Immature natural killer cell (primary cell): ENCODE measurements around the gene LRRC30. TPM values are rescaled to one million over a fixed set of nuclear protein-coding genes. Genes with fewer than 3 reads are reported as not detected.

Source experiments
- DNase-seq, 3 donors: peaks; one replicate each; pipeline ENCODE4 v3.0.0; 2022; ENCODE audit warnings: mixed read lengths in 1 of 3
- H3K27ac Mint-ChIP-seq, 6 donors: one replicate each; pipeline ENCODE4 v1.8.0; 2020; ENCODE audit warnings: mixed read lengths in 6 of 6, mild to moderate bottlenecking in 5 of 6, inconsistent platforms in 4 of 6, moderate library complexity in 3 of 6
- H3K27me3 Mint-ChIP-seq, 3 donors: one replicate each; pipeline ENCODE4 v1.8.0; 2020 to 2021; ENCODE audit warnings: low read depth in 3 of 3, mild to moderate bottlenecking in 3 of 3, mixed read lengths in 3 of 3, moderate library complexity in 3 of 3, inconsistent platforms in 1 of 3
- H3K36me3 Mint-ChIP-seq, 3 donors: one replicate each; pipeline ENCODE4 v1.8.0; 2020; ENCODE audit warnings: mixed read lengths in 3 of 3, inconsistent platforms in 2 of 3, mild to moderate bottlenecking in 2 of 3
- H3K4me1 Mint-ChIP-seq, 2 donors: one replicate each; pipeline ENCODE4 v1.8.0; 2020; ENCODE audit warnings: inconsistent platforms in 2 of 2, mild to moderate bottlenecking in 2 of 2, mixed read lengths in 2 of 2, moderate library complexity in 1 of 2
- H3K4me3 Mint-ChIP-seq, 5 donors: one replicate each; pipeline ENCODE4 v1.8.0; 2020; ENCODE audit warnings: mild to moderate bottlenecking in 5 of 5, mixed read lengths in 5 of 5, inconsistent platforms in 3 of 5, moderate library complexity in 3 of 5
- H3K9me3 Mint-ChIP-seq, 6 donors: one replicate each; pipeline ENCODE4 v1.8.0; 2020; ENCODE audit warnings: mild to moderate bottlenecking in 6 of 6, mixed read lengths in 6 of 6, inconsistent platforms in 4 of 6, moderate library complexity in 3 of 6
- polyA plus RNA-seq, 3 donors: library from polyadenylated mRNA; unstranded; fragments of 300-500 nt; fragmentation: Illumina TruSeq; gene quantifications; one replicate each; pipeline ENCODE4 v1.2.3, GENCODE V29; 2021

LRRC30 gene
- polyA plus RNA-seq, 3 donors from 2014 or later: not detected

GRCh38 chr18:7221424-7222155 lies 9.3 kb upstream of the LRRC30 start:
- Mint-ChIP-seq H3K4me3 (no peak overlapping the region), H3K4me1 (no peaks in the 10 kb centered on the region), H3K27me3 (peaks cover 0 to 3% (median 0%) of the 10 kb centered on the region in 3 donors), H3K27ac (no peak overlapping the region), H3K36me3 (no peaks in the 10 kb centered on the region), H3K9me3 (peaks cover 0 to 2% (median 0%) of the 10 kb centered on the region in 6 donors)
- no peak for DNase-seq

GRCh38 chr18:7224198-7224597 lies 6.7 kb upstream of the LRRC30 start:
- Mint-ChIP-seq H3K27ac (no peak overlapping the region), H3K9me3 (peaks cover 0 to 2% (median 0%) of the 10 kb centered on the region in 6 donors)
- no peak for DNase-seq

GRCh38 chr18:7232218-7232617 lies 1.3 kb downstream of the LRRC30 start:
- Mint-ChIP-seq H3K36me3 (no peaks in the 10 kb centered on the region), H3K9me3 (peaks cover 0 to 3% (median 0%) of the 10 kb centered on the region in 6 donors), H3K4me1 (no peaks in the 10 kb centered on the region), H3K4me3 (no peak overlapping the region), H3K27ac (no peak overlapping the region), H3K27me3 (peaks cover 2 to 3% (median 2%) of the 10 kb centered on the region in 3 donors)
- no peak for DNase-seq

More at GRCh38 chr18:7224198-7224597, 6.7 kb upstream of the LRRC30 start:
- Mint-ChIP-seq H3K36me3 (no peaks in the 10 kb centered on the region), H3K27me3 (peaks cover 0 to 3% (median 0%) of the 10 kb centered on the region in 3 donors), H3K4me1 (no peaks in the 10 kb centered on the region), H3K4me3 (no peak overlapping the region)

GRCh38 chr18:7233134-7233810 lies 2.4 kb downstream of the LRRC30 start:
- H3K36me3 Mint-ChIP-seq: no peaks in the 10 kb centered on the region
- DNase-seq: no peak
- peaks cover 0 to 3% (median 0%) of the 10 kb centered on the region in 6 donors for H3K9me3 Mint-ChIP-seq
- H3K27me3 Mint-ChIP-seq: peaks cover 2 to 3% (median 2%) of the 10 kb centered on the region in 3 donors
- no peak overlapping the region for H3K27ac Mint-ChIP-seq
- H3K4me3 Mint-ChIP-seq: no peak overlapping the region
- no peaks in the 10 kb centered on the region for H3K4me1 Mint-ChIP-seq

DNA sequence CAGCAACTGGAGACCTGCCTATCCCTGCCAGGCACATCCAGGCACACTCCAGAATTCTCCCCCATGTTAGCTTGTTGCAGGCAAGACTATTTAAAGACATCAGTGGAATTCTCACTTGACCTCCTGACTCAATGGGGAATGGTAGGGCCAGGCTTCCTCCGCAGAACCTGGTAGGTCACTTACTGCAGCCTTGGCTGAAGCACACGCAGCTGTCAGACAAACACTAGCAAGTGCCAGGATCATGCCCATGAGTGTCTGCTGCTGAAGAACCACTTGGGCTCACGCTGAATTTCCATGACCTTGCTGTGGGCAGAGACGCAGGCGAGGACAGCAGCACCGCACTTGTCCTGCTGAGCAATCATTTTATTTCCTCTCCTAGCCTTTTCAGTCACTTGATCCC lies 3.2 kb downstream of the LRRC30 start:
- DNase-seq: no peak
- Mint-ChIP-seq H3K4me1 (no peaks in the 10 kb centered on the region), H3K27me3 (peaks cover 2 to 3% (median 2%) of the 10 kb centered on the region in 3 donors), H3K27ac (no peak overlapping the region), H3K9me3 (peaks cover 0 to 3% (median 0%) of the 10 kb centered on the region in 6 donors), H3K4me3 (no peak overlapping the region), H3K36me3 (no peaks in the 10 kb centered on the region)

GRCh38 chr18:7234956-7235355 lies 4.1 kb downstream of the LRRC30 start:
- no peak overlapping the region for H3K27ac Mint-ChIP-seq
- no peaks in the 10 kb centered on the region for H3K36me3 Mint-ChIP-seq
- H3K4me1 Mint-ChIP-seq: no peaks in the 10 kb centered on the region
- peaks cover 2 to 3% (median 2%) of the 10 kb centered on the region in 3 donors for H3K27me3 Mint-ChIP-seq
- DNase-seq: no peak
- peaks cover 0 to 3% (median 0%) of the 10 kb centered on the region in 6 donors for H3K9me3 Mint-ChIP-seq
- H3K4me3 Mint-ChIP-seq: no peak overlapping the region

DNA sequence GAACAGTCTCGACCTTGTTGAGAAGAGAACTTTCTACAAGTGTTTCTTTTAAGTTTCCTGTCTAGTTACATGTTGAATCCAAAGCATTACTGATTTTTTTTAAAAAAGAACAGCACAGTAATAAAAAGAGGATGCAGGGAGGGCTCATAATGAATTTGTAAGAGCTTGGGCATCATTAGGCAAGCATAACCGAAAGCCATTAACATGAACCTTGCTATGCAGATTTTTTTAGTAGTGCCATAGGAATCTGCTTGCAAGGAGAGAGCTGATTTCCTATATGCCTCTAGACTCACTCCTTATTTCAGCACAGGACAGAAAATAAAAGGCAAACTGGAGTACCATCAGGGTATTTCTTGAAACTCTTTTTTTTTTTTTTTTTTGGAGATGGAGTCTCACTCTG lies 5.2 kb downstream of the LRRC30 start:
- peaks cover 0 to 3% (median 0%) of the 10 kb centered on the region in 6 donors for H3K9me3 Mint-ChIP-seq
- peaks cover 2 to 3% (median 2%) of the 10 kb centered on the region in 3 donors for H3K27me3 Mint-ChIP-seq
- no peak overlapping the region for H3K4me3 Mint-ChIP-seq
- no peak overlapping the region for H3K27ac Mint-ChIP-seq
- no peak for DNase-seq
- H3K36me3 Mint-ChIP-seq: no peaks in the 10 kb centered on the region
- H3K4me1 Mint-ChIP-seq: no peaks in the 10 kb centered on the region

GRCh38 chr18:7236933-7237332 lies 6.0 kb downstream of the LRRC30 start:
- H3K4me3 Mint-ChIP-seq: no peak overlapping the region
- peaks cover 0 to 2% (median 0%) of the 10 kb centered on the region in 3 donors for H3K27me3 Mint-ChIP-seq
- DNase-seq: no peak
- no peaks in the 10 kb centered on the region for H3K36me3 Mint-ChIP-seq
- H3K27ac Mint-ChIP-seq: no peak overlapping the region
- H3K4me1 Mint-ChIP-seq: no peaks in the 10 kb centered on the region
- peaks cover 0 to 3% (median under 1%) of the 10 kb centered on the region in 6 donors for H3K9me3 Mint-ChIP-seq

DNA sequence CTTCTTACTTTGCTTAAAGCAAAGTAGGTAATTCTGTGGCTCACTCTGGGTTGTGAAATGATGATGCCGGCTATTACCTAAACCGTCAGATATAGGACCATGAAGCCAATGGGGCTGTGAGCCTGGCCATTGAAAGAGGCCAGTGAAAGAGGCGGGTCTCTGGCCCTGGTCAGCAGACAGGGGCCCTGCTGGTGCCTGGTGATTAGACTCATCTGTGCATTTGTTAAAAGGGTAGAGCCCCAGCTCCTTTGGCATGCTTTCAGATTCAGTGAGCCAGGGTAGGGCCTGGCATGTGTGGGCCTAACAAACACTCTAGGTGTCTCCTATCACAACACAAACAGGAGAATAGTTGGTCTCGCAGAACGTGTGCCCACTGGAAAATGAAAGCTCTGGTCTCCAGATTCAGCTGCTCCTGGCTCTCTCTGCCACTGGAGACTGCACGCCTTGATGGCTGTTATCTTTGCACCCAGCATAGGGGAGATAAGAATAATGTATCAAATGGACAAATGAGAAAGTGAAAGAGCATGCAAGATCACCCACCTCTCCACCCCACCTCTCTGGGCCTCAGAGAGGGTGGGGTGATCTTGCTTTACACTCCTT lies 6.9 kb downstream of the LRRC30 start:
- Mint-ChIP-seq H3K9me3 (peaks cover 0 to 3% (median 0%) of the 10 kb centered on the region in 6 donors), H3K27me3 (peaks cover 0 to 2% (median 0%) of the 10 kb centered on the region in 3 donors), H3K36me3 (no peaks in the 10 kb centered on the region), H3K4me3 (no peak overlapping the region), H3K4me1 (no peaks in the 10 kb centered on the region), H3K27ac (no peak overlapping the region)
- no peak for DNase-seq

GRCh38 chr18:7242926-7243325 lies 12.0 kb downstream of the LRRC30 start:
- no peak overlapping the region for H3K4me3 Mint-ChIP-seq
- no peaks in the 10 kb centered on the region for H3K36me3 Mint-ChIP-seq
- H3K27ac Mint-ChIP-seq: no peak overlapping the region
- H3K4me1 Mint-ChIP-seq: no peaks in the 10 kb centered on the region
- peaks cover 0 to 4% (median 0%) of the 10 kb centered on the region in 6 donors for H3K9me3 Mint-ChIP-seq
- DNase-seq: no peak
- peaks cover 0 to 4% (median 0%) of the 10 kb centered on the region in 3 donors for H3K27me3 Mint-ChIP-seq

GRCh38 chr18:7248877-7249276 lies 18.0 kb downstream of the LRRC30 start:
- no peak overlapping the region for H3K4me3 Mint-ChIP-seq
- peaks cover 0 to 5% (median under 1%) of the 10 kb centered on the region in 6 donors for H3K9me3 Mint-ChIP-seq
- H3K27me3 Mint-ChIP-seq: peaks cover 0 to 4% (median 0%) of the 10 kb centered on the region in 3 donors
- no peak for DNase-seq
- H3K4me1 Mint-ChIP-seq: no peaks in the 10 kb centered on the region
- no peaks in the 10 kb centered on the region for H3K36me3 Mint-ChIP-seq
- H3K27ac Mint-ChIP-seq: no peak overlapping the region

GRCh38 chr18:7254163-7254562 lies 23.3 kb downstream of the LRRC30 start:
- H3K4me3 Mint-ChIP-seq: no peak overlapping the region
- H3K4me1 Mint-ChIP-seq: no peaks in the 10 kb centered on the region
- peaks cover 0 to 4% (median 0%) of the 10 kb centered on the region in 3 donors for H3K27me3 Mint-ChIP-seq
- peaks cover 0 to 4% (median 1%) of the 10 kb centered on the region in 6 donors for H3K9me3 Mint-ChIP-seq
- H3K36me3 Mint-ChIP-seq: no peaks in the 10 kb centered on the region
- H3K27ac Mint-ChIP-seq: no peak overlapping the region
- no peak for DNase-seq

DNA sequence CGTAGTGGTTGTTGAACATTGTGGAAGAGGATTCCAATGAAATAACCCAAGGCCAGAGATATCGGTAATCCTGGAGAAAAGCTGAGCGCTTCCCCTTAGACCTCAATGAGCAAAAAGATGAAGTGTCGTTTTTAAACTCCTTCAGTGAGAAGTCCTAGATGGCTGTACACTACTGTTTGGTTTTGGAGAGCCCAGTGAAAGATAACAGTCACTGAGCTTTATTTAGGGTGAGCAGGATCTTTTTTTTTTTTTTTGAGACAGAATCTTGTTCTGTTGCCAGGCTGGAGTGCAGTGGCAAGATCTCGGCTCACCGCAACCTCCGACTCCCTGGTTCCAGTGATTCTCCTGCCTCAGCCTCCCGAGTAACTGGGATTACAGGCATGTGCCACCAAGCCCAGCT lies 24.2 kb downstream of the LRRC30 start:
- Mint-ChIP-seq H3K36me3 (no peaks in the 10 kb centered on the region), H3K27me3 (peaks cover 0 to 4% (median 0%) of the 10 kb centered on the region in 3 donors), H3K27ac (no peak overlapping the region), H3K9me3 (peaks cover 0 to 4% (median 1%) of the 10 kb centered on the region in 6 donors), H3K4me3 (no peak overlapping the region), H3K4me1 (no peaks in the 10 kb centered on the region)
- no peak for DNase-seq

- no peaks in the 10 kb centered on the region for H3K4me1 Mint-ChIP-seq
- DNase-seq: no peak
- H3K36me3 Mint-ChIP-seq: no peaks in the 10 kb centered on the region
- H3K27me3 Mint-ChIP-seq: peaks cover 0 to 4% (median 1%) of the 10 kb centered on the region in 3 donors
- peaks cover 0 to 4% (median 1%) of the 10 kb centered on the region in 6 donors for H3K9me3 Mint-ChIP-seq
- H3K27ac Mint-ChIP-seq: no peak overlapping the region
- no peak overlapping the region for H3K4me3 Mint-ChIP-seq
These were observed 24.8 kb downstream of the LRRC30 start for GRCh38 chr18:7255643-7256042.
